T1000 (cell line): ENCODE results near the gene DSE.

Experiments used
- DNase-seq: peaks from one replicate; lab custom pipeline; 2025; ENCODE audit warnings: mixed read lengths; lab: John Stamatoyannopoulos, UW

The DSE gene

DNA sequence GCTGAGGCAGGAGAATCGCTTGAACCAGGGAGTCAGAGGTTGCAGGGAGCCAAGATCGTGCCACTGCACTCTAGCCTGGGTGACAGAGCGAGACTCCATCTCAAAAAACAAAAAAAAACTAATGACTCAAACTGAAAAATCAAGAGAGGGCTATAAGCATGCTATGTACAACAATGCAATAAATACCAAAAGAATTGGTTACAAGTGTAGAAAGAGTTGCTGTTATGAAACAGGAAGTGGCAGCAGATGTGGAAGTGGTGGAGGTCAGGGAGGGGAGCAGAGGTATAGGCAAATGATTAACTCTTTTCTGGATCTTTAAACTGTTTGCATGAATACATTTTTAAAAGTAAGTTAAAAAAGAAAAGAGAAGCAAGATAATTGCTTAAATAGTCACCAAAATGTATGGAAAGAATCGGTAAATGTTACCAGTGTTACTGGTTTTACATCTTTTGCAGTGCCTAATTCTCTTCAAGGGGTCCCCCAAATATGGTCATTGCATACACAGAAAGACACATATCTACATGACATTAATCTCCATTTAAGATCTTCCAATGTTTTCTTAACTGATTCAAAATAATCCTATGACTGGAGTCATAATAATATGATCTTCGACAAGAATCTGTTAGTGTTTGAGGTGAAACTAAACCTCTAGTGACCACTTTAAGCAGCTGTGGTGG, 105.4 kb downstream of the DSE start:
- no peak for DNase-seq

DNA sequence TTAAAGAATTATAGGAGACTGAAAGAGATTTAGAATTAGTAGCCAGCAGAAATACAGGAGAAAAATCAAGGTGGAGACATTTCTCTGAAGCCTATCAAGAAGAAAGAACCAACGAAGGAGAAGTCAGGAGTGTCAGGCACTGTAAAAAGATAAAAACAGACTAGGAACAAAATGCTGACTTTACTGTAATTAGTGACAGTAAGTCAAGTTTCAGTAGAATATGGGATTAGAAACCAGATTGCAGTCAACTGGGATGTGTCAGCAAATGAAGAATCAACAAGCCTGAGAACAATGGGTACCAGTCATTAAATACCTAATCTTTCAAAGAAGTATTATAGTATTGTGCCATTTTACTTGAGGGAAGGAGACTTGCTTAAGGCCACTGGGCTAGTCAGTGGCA, 112.0 kb downstream of the DSE start:
- no peak for DNase-seq

DNA sequence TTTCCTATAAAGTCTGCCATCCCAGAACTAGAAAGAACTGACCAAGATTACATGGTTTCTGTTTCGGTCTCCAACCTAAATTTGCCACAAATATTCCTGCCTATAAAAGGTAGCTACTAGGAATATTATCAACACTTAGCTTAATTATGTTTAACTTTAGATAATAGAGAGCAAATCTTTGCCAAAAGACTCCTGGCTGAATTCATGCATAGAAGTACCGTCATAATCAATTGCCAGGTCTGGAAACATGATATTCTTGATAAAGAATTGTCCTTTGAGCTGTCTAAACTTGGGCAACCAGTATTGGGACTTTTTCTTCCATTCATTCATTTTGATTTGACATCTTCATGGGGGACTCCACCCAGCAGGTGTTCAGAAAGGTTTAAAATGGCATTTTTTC, 112.9 kb downstream of the DSE start:
- DNase-seq: no peak

DNA sequence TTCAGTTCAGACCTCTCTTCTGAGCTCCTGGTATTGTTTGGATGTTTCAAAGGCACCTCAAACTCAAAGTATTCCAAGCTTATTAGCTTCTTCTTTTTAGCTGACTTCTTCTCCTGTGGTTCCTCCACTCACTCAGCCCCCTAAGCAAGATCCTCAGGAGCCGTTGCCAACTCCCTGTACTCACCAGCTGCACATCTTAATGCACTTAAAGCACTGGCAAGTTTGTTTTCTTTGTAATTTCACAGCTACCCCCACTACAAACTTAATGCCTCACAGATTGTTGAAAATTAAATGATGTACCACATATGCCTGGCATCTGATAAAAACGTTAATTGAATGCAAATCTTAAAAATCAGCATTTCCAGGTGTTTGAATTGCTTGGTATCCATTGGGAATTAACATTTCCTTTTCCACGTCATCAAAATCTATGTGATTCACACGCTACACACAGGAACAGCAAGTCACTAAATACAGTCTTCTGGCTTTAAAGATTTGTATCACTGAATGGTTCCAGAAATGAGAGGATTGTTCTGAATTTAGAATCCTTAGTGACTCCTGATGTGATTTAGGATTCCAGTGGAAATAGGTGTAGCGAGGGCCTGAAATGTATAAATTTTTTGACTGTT, 114.9 kb downstream of the DSE start:
- no peak for DNase-seq

DNA sequence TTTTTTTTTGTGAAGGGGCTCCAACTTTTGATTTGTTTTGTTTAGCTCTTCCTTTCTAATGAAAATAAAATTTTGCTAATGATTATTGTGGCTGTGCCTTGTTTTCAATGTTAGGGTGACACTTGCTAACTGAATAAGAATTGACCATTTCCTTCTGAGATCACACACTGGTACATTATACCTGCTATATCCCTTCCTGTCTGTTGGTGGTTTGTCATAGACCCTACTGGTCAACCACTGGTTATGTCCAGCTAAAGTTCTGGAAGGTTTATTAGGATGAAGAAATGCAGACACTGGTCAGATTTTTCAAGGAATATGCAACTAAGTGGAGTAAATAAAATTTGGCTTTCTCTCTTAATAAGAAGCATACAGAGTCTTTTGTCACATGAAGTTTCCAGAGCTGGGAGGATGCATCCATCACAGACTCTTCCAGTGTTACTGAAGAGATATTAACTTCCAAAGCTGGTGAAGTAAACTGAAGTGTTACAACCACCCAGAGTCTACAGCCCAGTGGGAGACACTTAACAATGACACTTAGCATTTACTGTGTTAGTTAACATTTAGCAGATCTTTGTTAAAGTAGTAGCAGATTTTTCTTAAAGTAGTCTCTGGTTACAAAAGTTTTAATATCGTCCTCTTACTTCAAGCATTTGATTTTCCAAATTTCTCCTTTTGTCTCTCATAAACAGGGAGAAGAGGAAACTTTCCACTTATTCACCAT, 121.0 kb downstream of the DSE start:
- no peak for DNase-seq

DNA sequence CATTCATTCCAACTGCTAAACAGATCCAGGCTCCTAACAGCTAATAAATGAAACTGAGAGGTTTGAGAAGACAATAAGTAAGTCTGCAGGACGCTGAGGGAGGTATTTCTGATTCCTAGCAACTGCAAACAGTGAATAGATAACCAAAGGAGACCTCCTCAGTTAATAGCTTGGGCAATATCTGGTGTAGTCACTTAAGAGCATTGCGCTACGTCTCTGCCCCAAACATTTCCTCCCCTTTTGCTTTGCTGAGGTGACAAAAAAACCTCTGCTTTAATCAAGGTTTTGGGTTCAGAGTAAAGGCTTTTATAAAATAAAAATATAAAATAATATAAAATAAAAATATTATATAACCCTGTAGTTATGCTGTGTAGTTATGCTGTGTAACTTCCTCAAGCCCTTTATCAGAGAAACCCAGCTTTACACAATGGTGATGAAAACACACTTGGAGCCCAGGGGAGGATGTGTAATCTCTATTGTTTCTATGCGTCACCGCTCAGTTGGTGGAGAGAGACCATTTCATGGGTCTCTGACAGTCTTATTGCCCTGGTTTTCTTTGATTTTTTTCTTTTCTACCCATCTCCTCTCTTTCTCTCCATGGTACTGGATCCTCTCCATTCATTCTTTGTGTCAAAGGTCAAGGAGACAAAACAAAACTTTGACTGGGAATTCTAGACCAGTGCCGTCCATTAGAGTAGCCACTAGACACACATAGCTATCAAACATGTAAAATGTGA, 121.8 kb downstream of the DSE start:
- DNase-seq: no peak
